PC-9 (cell line): ENCODE data around the gene SEPHS2. TPM values are rescaled to one million over a fixed set of nuclear protein-coding genes. Genes with fewer than 3 reads are reported as not detected.

Experiments used
- BruUV-seq: library from RNA; stranded (reverse); fragments of 400-500 nt; replicated peaks from 2 replicates; lab custom pipeline; 2021; lab: Mats Ljungman, UMichigan
- CTCF ChIA-PET: fragments of 300-600 bp; sonication (Branson Sonifier 250); formaldehyde crosslinking; loops from one replicate; lab custom pipeline; 2022; ENCODE audit warnings: antibody characterized with exemption; lab: Charles Lee
- POLR2A ChIA-PET: fragments of 300-600 bp; sonication (Branson Sonifier 250); formaldehyde crosslinking; loops from one replicate; lab custom pipeline; 2022; ENCODE audit warnings: antibody characterized with exemption; ENCODE audit not compliant: unreplicated experiment; lab: Charles Lee
- DNase-seq, 2 experiments: peaks; one replicate each; pipeline versions ENCODE4 v3.0.0 to v3.0.0-alpha.2; 2015 to 2022; ENCODE audit warnings: mixed read lengths in 1 of 2
- H2AFZ ChIP-seq: fragments of 200-600 bp; sonication (generic); 2 replicates; pipeline ENCODE4 v1.8.1; 2017; ENCODE audit warnings: antibody characterized with exemption
- H3F3A ChIP-seq: fragments of 200-600 bp; sonication (generic); 2 replicates; pipeline ENCODE4 v1.8.1; 2017; ENCODE audit warnings: antibody characterized with exemption, mild to moderate bottlenecking, low read depth; ENCODE audit not compliant: insufficient read depth
- H3K27ac ChIP-seq: fragments of 200-600 bp; sonication (generic); 2 replicates; pipeline ENCODE4 v1.6.1; 2016; ENCODE audit warnings: mixed run types
- H3K27me3 ChIP-seq: fragments of 200-600 bp; sonication (generic); 2 replicates; pipeline ENCODE4 v1.6.1; 2016; ENCODE audit warnings: low read depth, mixed run types; ENCODE audit not compliant: insufficient read depth
- H3K36me3 ChIP-seq: fragments of 200-600 bp; sonication (generic); 2 replicates; pipeline ENCODE4 v1.6.1; 2016; ENCODE audit warnings: low read depth, mixed run types
- H3K4me1 ChIP-seq: fragments of 200-600 bp; sonication (generic); replicated peaks from 2 replicates; pipeline ENCODE4 v1.6.1; 2016; ENCODE audit warnings: mixed run types; ENCODE audit not compliant: insufficient read depth
- H3K4me2 ChIP-seq: fragments of 200-600 bp; sonication (generic); 2 replicates; pipeline ENCODE4 v1.6.1; 2017; ENCODE audit warnings: mixed run types
- H3K4me3 ChIP-seq: fragments of 200-600 bp; sonication (generic); 2 replicates; pipeline ENCODE4 v1.6.1; 2016; ENCODE audit warnings: mixed run types
- H3K79me2 ChIP-seq: fragments of 200-600 bp; sonication (generic); 2 replicates; pipeline ENCODE4 v1.6.1; 2017; ENCODE audit warnings: low read depth, mixed run types
- H3K9me2 ChIP-seq: fragments of 200-600 bp; sonication (generic); 2 replicates; pipeline ENCODE4 v1.8.1; 2017; ENCODE audit warnings: mild to moderate bottlenecking; ENCODE audit not compliant: insufficient read depth
- H3K9me3 ChIP-seq: fragments of 200-600 bp; sonication (generic); 2 replicates; pipeline ENCODE4 v1.8.1; 2016; ENCODE audit warnings: low read depth; ENCODE audit not compliant: insufficient read depth
- H4K20me1 ChIP-seq: fragments of 200-600 bp; sonication (generic); 2 replicates; pipeline ENCODE4 v1.8.1; 2017; ENCODE audit not compliant: insufficient read depth
- EZH2 ChIP-seq: fragments of 200-600 bp; sonication (generic); IDR thresholded peaks from 2 replicates; pipeline ENCODE4 v1.8.0; 2017; ENCODE audit warnings: antibody characterized with exemption, low read depth
- intact Hi-C: fragments of 100-400 bp; cut with micrococcal nuclease; formaldehyde crosslinking; loops from one replicate; pipeline ENCODE4 v1.10.0; 2022; ENCODE audit not compliant: unreplicated experiment
- total RNA-seq: library from RNA; stranded (reverse); gene quantifications from 2 replicates; pipeline ENCODE4 v1.2.3, GENCODE V29; 2021
- TF ChIP-seq, protein P1 (sequence below): fragments of 200-600 bp; sonication (generic); conservative IDR thresholded peaks from 2 replicates; pipeline ENCODE4 v1.6.1; 2017; ENCODE audit warnings: mixed run types, antibody characterized with exemption, mild to moderate bottlenecking, moderate library complexity

Gene SEPHS2
- total RNA-seq, 1 experiment from 2014 or later = 67.2 TPM

DNA sequence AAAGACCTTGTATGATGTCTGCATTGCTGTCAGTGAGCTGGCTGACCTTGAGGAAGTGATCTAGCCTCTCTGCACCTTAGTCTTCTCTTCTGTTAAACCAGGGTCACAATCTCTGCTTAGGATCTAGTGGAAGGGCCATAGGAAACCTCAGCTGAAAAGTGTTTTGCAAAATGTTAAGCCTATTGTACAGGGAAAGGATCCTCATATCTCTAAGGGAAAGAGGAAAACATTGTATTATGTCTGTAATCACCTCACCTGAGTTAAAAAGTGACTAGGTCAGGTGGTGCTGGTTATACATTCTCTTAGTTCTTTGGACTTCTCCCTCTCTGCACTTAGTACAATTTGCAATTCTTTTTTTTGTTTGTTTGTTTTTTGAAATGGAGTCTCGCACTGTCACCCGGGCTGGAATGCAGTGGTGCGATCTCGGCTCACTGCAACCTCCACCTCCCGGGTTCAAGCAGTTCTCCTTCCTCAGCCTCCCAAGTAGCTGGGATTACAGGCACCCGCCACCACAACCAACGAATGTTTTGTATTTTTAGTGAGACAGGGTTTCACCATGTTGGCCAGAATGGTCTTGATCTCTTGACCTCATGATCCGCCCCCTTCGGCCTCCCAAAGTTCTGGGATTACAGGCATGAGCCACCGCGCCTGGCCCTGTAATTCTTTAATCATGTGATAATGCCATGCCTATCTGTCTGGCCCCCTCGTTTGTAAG is 2.0 kb upstream of the SEPHS2 start:
- Histone ChIP-seq H2AFZ (no peak overlapping the region), H3K4me3 (no peak overlapping the region), H3K4me2 (no peak overlapping the region), H3K9me2 (no peaks in the 10 kb centered on the region), H3K27ac (no peak overlapping the region), H4K20me1 (peaks cover 10% of the 10 kb centered on the region), H3K79me2 (peaks cover 24% of the 10 kb centered on the region), H3K36me3 (0 out of 2 replicates have a peak, but pooled peaks cover 10% of the 10 kb centered on the region), H3F3A (peaks cover 20% of the 10 kb centered on the region), H3K27me3 (no peaks in the 10 kb centered on the region), H3K4me1 (peaks cover 26% of the 10 kb centered on the region), H3K9me3 (no peaks in the 10 kb centered on the region; the same call in 1 of the 2 replicates)
- no peak for DNase-seq
- ChIA-PET POLR2A (no interaction called here), CTCF (interaction anchor here (0.5 to 0.7 kb wide), 3 partner anchors 46 to 246 kb away, joined by 3 to 8 read pairs (median 5); no protein-coding TSS in a partner anchor)
- no TSS peak for BruUV-seq
- intact Hi-C loops = no loop called here
- TF ChIP-seq EZH2 = no peak
- TF ChIP-seq, protein P1, sequence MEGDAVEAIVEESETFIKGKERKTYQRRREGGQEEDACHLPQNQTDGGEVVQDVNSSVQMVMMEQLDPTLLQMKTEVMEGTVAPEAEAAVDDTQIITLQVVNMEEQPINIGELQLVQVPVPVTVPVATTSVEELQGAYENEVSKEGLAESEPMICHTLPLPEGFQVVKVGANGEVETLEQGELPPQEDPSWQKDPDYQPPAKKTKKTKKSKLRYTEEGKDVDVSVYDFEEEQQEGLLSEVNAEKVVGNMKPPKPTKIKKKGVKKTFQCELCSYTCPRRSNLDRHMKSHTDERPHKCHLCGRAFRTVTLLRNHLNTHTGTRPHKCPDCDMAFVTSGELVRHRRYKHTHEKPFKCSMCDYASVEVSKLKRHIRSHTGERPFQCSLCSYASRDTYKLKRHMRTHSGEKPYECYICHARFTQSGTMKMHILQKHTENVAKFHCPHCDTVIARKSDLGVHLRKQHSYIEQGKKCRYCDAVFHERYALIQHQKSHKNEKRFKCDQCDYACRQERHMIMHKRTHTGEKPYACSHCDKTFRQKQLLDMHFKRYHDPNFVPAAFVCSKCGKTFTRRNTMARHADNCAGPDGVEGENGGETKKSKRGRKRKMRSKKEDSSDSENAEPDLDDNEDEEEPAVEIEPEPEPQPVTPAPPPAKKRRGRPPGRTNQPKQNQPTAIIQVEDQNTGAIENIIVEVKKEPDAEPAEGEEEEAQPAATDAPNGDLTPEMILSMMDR = no peak

GRCh38 chr16:30446203-30446595 is 525 bp upstream of the SEPHS2 start:
- Histone ChIP-seq H2AFZ (peak overlapping the region; percentile 92), H3K4me3 (peak overlapping the region; percentile 73), H3K27me3 (no peaks in the 10 kb centered on the region), H3K9me2 (no peaks in the 10 kb centered on the region), H3K27ac (peak overlapping the region; percentile 62), H4K20me1 (peaks cover 10% of the 10 kb centered on the region), H3K36me3 (0 out of 2 replicates have a peak, but pooled peaks cover 10% of the 10 kb centered on the region), H3K79me2 (peaks cover 24% of the 10 kb centered on the region), H3K4me1 (peaks cover 26% of the 10 kb centered on the region), H3F3A (peaks cover 26% of the 10 kb centered on the region), H3K4me2 (peak overlapping the region; percentile 87), H3K9me3 (no peaks in the 10 kb centered on the region; the same call in 1 of the 2 replicates)
- no TSS peak for BruUV-seq
- DNase-seq = no peak
- intact Hi-C loops = no loop called here
- ChIA-PET POLR2A (interaction anchor here (0.8 kb wide), 1 partner anchor 64 kb away, joined by 4 read pairs; no protein-coding TSS in a partner anchor), CTCF (interaction anchor here (1.5 kb wide), 1 partner anchor 45 kb away, joined by 5 read pairs; no protein-coding TSS in a partner anchor)
- TF ChIP-seq, protein P1 = no peak
- TF ChIP-seq EZH2 = no peak

DNA sequence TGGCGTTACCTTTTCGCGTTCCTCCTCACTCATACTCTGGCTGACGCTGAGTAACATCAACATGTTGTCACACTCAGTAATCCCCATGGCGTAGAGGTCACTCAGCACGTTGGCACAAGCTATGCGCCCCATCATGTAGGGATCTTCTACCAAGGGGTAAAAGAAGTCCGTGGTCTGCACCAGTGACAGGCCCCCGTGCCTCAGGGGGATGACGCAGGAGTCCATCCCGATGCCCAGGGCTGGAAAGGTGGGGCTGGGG is 596 bp downstream of the SEPHS2 start:
- BruUV-seq = no TSS peak
- Histone ChIP-seq H3K27ac (0 out of 2 replicates have a peak overlapping the region, but pooled peaks have one; percentile 62), H3F3A (peaks cover 26% of the 10 kb centered on the region), H2AFZ (peak overlapping the region; percentile 92), H3K4me2 (peak overlapping the region; percentile 87), H4K20me1 (peaks cover 10% of the 10 kb centered on the region), H3K4me3 (peak overlapping the region; percentile 73), H3K36me3 (0 out of 2 replicates have a peak, but pooled peaks cover 10% of the 10 kb centered on the region), H3K9me3 (no peaks in the 10 kb centered on the region; the same call in 1 of the 2 replicates), H3K79me2 (peaks cover 24% of the 10 kb centered on the region), H3K9me2 (no peaks in the 10 kb centered on the region), H3K27me3 (no peaks in the 10 kb centered on the region), H3K4me1 (peaks cover 26% of the 10 kb centered on the region)
- ChIA-PET POLR2A (interaction anchor here (0.5 to 1.0 kb wide), 2 partner anchors 84 to 392 kb away, joined by 3 to 4 read pairs; a partner anchor contains a TSS), CTCF (interaction anchor here (1.2 to 1.5 kb wide), 2 partner anchors 15 to 46 kb away, joined by 4 to 5 read pairs; partner anchors contain the start of gene DCTPP1)
- TF ChIP-seq, protein P1 = no peak
- no peak for TF ChIP-seq EZH2
- intact Hi-C loops = loop anchor here (1.0 kb wide), 2 partner anchors 82 to 189 kb away; no protein-coding TSS in a partner anchor
- DNase-seq = no peak
